Parathyroid adenoma (tissue), 2 donors: ENCODE data around the gene INHBE.

Experiments used
- H2AFZ ChIP-seq: fragments of 300-600 bp; sonication (generic); one replicate; pipeline ENCODE4 v1.7.0; 2017; ENCODE audit warnings: antibody characterized with exemption, mild to moderate bottlenecking
- H3K27ac ChIP-seq: fragments of 300-600 bp; sonication (generic); one replicate; pipeline ENCODE4 v1.7.0; 2017
- H3K27me3 ChIP-seq: fragments of 300-600 bp; sonication (generic); one replicate; pipeline ENCODE4 v1.7.0; 2017; ENCODE audit warnings: low read length; ENCODE audit not compliant: control insufficient read depth, insufficient read depth
- H3K36me3 ChIP-seq: fragments of 300-600 bp; sonication (generic); one replicate; pipeline ENCODE4 v1.7.0; 2017; ENCODE audit warnings: low read length; ENCODE audit not compliant: control insufficient read depth, insufficient read depth
- H3K4me1 ChIP-seq: fragments of 300-600 bp; sonication (generic); one replicate; pipeline ENCODE4 v1.7.0; 2017; ENCODE audit warnings: control low read depth
- H3K4me2 ChIP-seq: fragments of 300-600 bp; sonication (generic); one replicate; pipeline ENCODE4 v1.7.0; 2017; ENCODE audit warnings: low read length
- H3K4me3 ChIP-seq: fragments of 300-600 bp; sonication (generic); one replicate; pipeline ENCODE4 v1.7.0; 2017; ENCODE audit warnings: low read depth, low read length
- H3K79me2 ChIP-seq: fragments of 300-600 bp; sonication (generic); one replicate; pipeline ENCODE4 v1.7.0; 2017; ENCODE audit warnings: control low read depth
- H3K9ac ChIP-seq: fragments of 300-600 bp; sonication (generic); one replicate; pipeline ENCODE4 v1.7.0; 2017; ENCODE audit warnings: mild to moderate bottlenecking
- H3K9me3 ChIP-seq: fragments of 300-600 bp; sonication (generic); one replicate; pipeline ENCODE4 v1.7.0; 2017; ENCODE audit warnings: low read length; ENCODE audit not compliant: control insufficient read depth
- TF ChIP-seq, protein P1 (sequence below): fragments of 300-600 bp; sonication (generic); IDR thresholded peaks from one replicate; pipeline ENCODE4 v1.7.0; 2017; ENCODE audit warnings: antibody characterized with exemption, mild to moderate bottlenecking
- donor health status: primary hyperparathyroidism.

INHBE gene

GRCh38 chr12:57470970-57471656 is 16.0 kb downstream of the INHBE start:
- Histone ChIP-seq H3K27me3 (peaks cover 5% of the 10 kb centered on the region), H3K9ac (no peak overlapping the region), H3K36me3 (no peaks in the 10 kb centered on the region), H3K9me3 (no peaks in the 10 kb centered on the region), H3K79me2 (no peaks in the 10 kb centered on the region), H2AFZ (no peak overlapping the region), H3K4me2 (no peak overlapping the region), H3K4me3 (no peak overlapping the region), H3K4me1 (peaks cover 11% of the 10 kb centered on the region), H3K27ac (no peak overlapping the region)
- TF ChIP-seq, protein P1, sequence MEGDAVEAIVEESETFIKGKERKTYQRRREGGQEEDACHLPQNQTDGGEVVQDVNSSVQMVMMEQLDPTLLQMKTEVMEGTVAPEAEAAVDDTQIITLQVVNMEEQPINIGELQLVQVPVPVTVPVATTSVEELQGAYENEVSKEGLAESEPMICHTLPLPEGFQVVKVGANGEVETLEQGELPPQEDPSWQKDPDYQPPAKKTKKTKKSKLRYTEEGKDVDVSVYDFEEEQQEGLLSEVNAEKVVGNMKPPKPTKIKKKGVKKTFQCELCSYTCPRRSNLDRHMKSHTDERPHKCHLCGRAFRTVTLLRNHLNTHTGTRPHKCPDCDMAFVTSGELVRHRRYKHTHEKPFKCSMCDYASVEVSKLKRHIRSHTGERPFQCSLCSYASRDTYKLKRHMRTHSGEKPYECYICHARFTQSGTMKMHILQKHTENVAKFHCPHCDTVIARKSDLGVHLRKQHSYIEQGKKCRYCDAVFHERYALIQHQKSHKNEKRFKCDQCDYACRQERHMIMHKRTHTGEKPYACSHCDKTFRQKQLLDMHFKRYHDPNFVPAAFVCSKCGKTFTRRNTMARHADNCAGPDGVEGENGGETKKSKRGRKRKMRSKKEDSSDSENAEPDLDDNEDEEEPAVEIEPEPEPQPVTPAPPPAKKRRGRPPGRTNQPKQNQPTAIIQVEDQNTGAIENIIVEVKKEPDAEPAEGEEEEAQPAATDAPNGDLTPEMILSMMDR: no peak

- H3K27me3 ChIP-seq: peaks cover 7% of the 10 kb centered on the region
- H3K79me2 ChIP-seq: no peaks in the 10 kb centered on the region
- H2AFZ ChIP-seq: no peak overlapping the region
- H3K4me2 ChIP-seq: no peak overlapping the region
- TF ChIP-seq, protein P1: no peak
- no peak overlapping the region for H3K9ac ChIP-seq
- peaks cover 11% of the 10 kb centered on the region for H3K4me1 ChIP-seq
- H3K9me3 ChIP-seq: no peaks in the 10 kb centered on the region
- H3K27ac ChIP-seq: no peak overlapping the region
- H3K4me3 ChIP-seq: no peak overlapping the region
- H3K36me3 ChIP-seq: no peaks in the 10 kb centered on the region
These were observed 16.6 kb downstream of the INHBE start for GRCh38 chr12:57471661-57472060.

DNA sequence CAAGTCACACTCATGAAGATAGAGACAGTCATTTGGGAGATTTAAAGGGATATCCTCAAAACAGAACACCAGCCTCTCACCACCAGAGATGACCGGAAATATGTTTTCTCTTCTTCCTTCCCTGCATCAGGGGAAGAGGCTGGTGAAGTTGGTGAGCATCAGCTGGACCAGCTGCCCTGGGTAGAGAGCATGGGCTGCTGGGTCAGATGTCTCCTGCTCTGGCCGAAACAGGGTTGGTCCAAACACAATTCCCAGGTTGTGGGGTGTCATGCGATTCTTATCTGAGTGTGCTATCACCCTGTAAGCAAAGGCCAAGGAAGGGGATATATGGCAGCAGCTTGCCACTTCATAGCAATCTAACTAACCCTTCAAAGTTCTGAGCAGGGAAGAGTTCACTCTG is 17.3 kb downstream of the INHBE start:
- TF ChIP-seq, protein P1: no peak
- Histone ChIP-seq H3K4me3 (no peak overlapping the region), H3K27me3 (peaks cover 7% of the 10 kb centered on the region), H3K9me3 (no peaks in the 10 kb centered on the region), H3K9ac (no peak overlapping the region), H3K79me2 (no peaks in the 10 kb centered on the region), H3K4me2 (no peak overlapping the region), H3K4me1 (peaks cover 11% of the 10 kb centered on the region), H3K36me3 (no peaks in the 10 kb centered on the region), H2AFZ (no peak overlapping the region), H3K27ac (no peak overlapping the region)

DNA sequence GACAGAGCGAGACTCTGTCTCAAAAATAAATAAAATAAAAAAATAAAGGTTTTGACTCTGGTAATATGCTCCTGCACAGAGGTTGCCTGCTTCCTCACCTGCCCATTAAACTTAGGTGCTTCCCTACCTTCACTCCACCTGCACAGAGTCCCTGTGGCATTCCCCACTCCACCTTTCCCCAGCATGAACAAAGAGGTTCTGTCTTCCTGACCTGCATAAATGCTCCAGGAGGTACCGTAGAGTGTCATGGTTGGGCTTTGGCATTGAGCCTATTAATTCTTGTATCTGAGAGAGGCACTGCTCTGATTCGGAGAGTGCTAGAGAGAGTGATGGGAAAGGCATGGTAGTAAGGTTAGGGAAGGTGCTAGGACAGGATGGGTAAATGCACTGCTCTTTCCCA is 18.3 kb downstream of the INHBE start:
- no peaks in the 10 kb centered on the region for H3K36me3 ChIP-seq
- H3K4me3 ChIP-seq: no peak overlapping the region
- H3K79me2 ChIP-seq: no peaks in the 10 kb centered on the region
- no peaks in the 10 kb centered on the region for H3K9me3 ChIP-seq
- no peak overlapping the region for H2AFZ ChIP-seq
- H3K27me3 ChIP-seq: peaks cover 7% of the 10 kb centered on the region
- peaks cover 11% of the 10 kb centered on the region for H3K4me1 ChIP-seq
- no peak overlapping the region for H3K9ac ChIP-seq
- TF ChIP-seq, protein P1: no peak
- no peak overlapping the region for H3K4me2 ChIP-seq
- H3K27ac ChIP-seq: no peak overlapping the region

DNA sequence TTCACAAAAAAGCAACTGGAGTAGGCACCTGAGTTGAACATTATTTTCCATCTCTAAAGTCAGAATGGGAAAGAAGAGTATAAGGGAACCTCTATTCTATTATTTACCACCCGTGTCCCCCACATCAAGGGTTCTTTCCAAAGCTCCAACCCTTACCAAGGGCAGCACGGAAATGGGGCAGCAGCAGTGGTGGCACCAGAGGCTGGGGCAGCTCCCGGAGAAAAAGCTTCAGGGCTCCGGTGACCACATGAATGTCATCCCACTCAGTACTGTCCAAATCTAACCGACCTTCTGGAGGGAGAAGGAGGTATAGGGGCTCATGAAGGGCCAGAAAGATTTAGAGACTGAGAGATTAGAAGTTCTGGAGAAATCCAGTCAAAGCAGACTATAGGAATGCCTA is 18.8 kb downstream of the INHBE start:
- Histone ChIP-seq H3K4me3 (no peak overlapping the region), H3K27me3 (peaks cover 7% of the 10 kb centered on the region), H3K4me2 (no peak overlapping the region), H3K9ac (no peak overlapping the region), H3K27ac (no peak overlapping the region), H3K4me1 (peaks cover 11% of the 10 kb centered on the region), H2AFZ (no peak overlapping the region), H3K9me3 (no peaks in the 10 kb centered on the region), H3K36me3 (no peaks in the 10 kb centered on the region), H3K79me2 (no peaks in the 10 kb centered on the region)
- TF ChIP-seq, protein P1: no peak
